Gastrocnemius medialis (tissue), 4 donors: ENCODE results near the gene SLC5A12.

Experiments
- CTCF ChIP-seq, 5 experiments: fragments of 450-650 bp in 3 of 5; fragments of 200-600 bp in 2 of 5; sonication (generic) in 2 of 5; IDR thresholded peaks in 4 of 5; conservative IDR thresholded peaks in 1 of 5; 1 replicate in 4 of 5; 2 replicates in 1 of 5; pipeline ENCODE4 v1.5.1; 2016 to 2019; ENCODE audit warnings: antibody characterized with exemption in 5 of 5, mild to moderate bottlenecking in 3 of 5, moderate library complexity in 3 of 5
- POLR2A ChIP-seq, 2 donors: fragments of 450-650 bp; IDR thresholded peaks; one replicate each; pipeline ENCODE4 v1.6.1; 2017; ENCODE audit warnings: antibody characterized with exemption in 2 of 2, mild to moderate bottlenecking in 2 of 2, moderate library complexity in 2 of 2

- TF ChIP-seq CTCF (IDR thresholded peaks at IDR 0.05 in 4 of 5, conservative IDR thresholded peaks at IDR 0.05 in 1 of 5) (no peak), POLR2A (IDR thresholded peaks at IDR 0.05) (no peak)
Measured at GRCh38 chr11:26741036-26741435, 19.2 kb upstream of the SLC5A12 start.
